Activated CD4-positive, alpha-beta T cell treated with anti-CD3 and anti-CD28 coated beads, Interleukin-2, amount 10 ng/mL, durations not matched to agents 24 days and 14 days (primary cell): ENCODE results near the gene GDF11. TPM values are rescaled to one million over a fixed set of nuclear protein-coding genes. Genes with fewer than 3 reads are reported as not detected.
A peak's percentile ranks its signal among the peaks of the same experiment; 100 is the strongest.

Source experiments
- DNase-seq: peaks from one replicate; pipeline ENCODE4 v3.0.0; 2022
- H3K27ac Mint-ChIP-seq: one replicate; pipeline ENCODE4 v1.8.0; 2022; ENCODE audit warnings: mild to moderate bottlenecking, mixed read lengths
- H3K27me3 Mint-ChIP-seq: one replicate; pipeline ENCODE4 v1.8.0; 2022; ENCODE audit warnings: mixed read lengths
- H3K36me3 Mint-ChIP-seq: one replicate; pipeline ENCODE4 v1.8.0; 2022; ENCODE audit warnings: low read depth, mild to moderate bottlenecking, mixed read lengths
- H3K4me1 Mint-ChIP-seq: one replicate; pipeline ENCODE4 v1.8.0; 2021; ENCODE audit warnings: mixed read lengths
- H3K4me3 Mint-ChIP-seq: one replicate; pipeline ENCODE4 v1.8.0; 2022; ENCODE audit warnings: mild to moderate bottlenecking, moderate library complexity, mixed read lengths
- H3K9me3 Mint-ChIP-seq: one replicate; pipeline ENCODE4 v1.8.0; 2021; ENCODE audit warnings: mixed read lengths
- intact Hi-C: fragments of 100-400 bp; cut with micrococcal nuclease; formaldehyde crosslinking; loops from one replicate; pipeline ENCODE4 v1.15.1; 2023
- total RNA-seq: library from RNA; stranded (reverse); gene quantifications from 2 replicates; pipeline ENCODE4 v1.2.3, GENCODE V29; 2022

GDF11 gene
- total RNA-seq, 1 donor from 2014 or later: 14.3 TPM

- DNase-seq: no peak
- Mint-ChIP-seq H3K27ac (no peak overlapping the region), H3K4me3 (no peak overlapping the region), H3K4me1 (peaks cover 8% of the 10 kb centered on the region), H3K27me3 (no peaks in the 10 kb centered on the region), H3K36me3 (peaks cover 60% of the 10 kb centered on the region), H3K9me3 (no peaks in the 10 kb centered on the region)
- intact Hi-C loops: no loop called here
These were observed 53.0 kb downstream of the GDF11 start for GRCh38 chr12:55795950-55796349.

GRCh38 chr12:55797068-55797467 lies 54.1 kb downstream of the GDF11 start:
- H3K4me1 Mint-ChIP-seq: peaks cover 8% of the 10 kb centered on the region
- H3K9me3 Mint-ChIP-seq: no peaks in the 10 kb centered on the region
- no peak overlapping the region for H3K4me3 Mint-ChIP-seq
- no peaks in the 10 kb centered on the region for H3K27me3 Mint-ChIP-seq
- peak overlapping the region; percentile 26 for H3K27ac Mint-ChIP-seq
- peaks cover 56% of the 10 kb centered on the region for H3K36me3 Mint-ChIP-seq
- peak; percentile 73 for DNase-seq
- intact Hi-C loops: loop anchor here (1.0 kb wide), 1 partner anchor 59 kb away; no protein-coding TSS in a partner anchor

- peaks cover 56% of the 10 kb centered on the region for H3K36me3 Mint-ChIP-seq
- H3K27ac Mint-ChIP-seq: no peak overlapping the region
- H3K4me3 Mint-ChIP-seq: no peak overlapping the region
- DNase-seq: no peak
- H3K27me3 Mint-ChIP-seq: no peaks in the 10 kb centered on the region
- intact Hi-C loops: loop anchor here (1.0 kb wide), 1 partner anchor 59 kb away; no protein-coding TSS in a partner anchor
- peaks cover 8% of the 10 kb centered on the region for H3K4me1 Mint-ChIP-seq
- H3K9me3 Mint-ChIP-seq: no peaks in the 10 kb centered on the region
These were observed 54.6 kb downstream of the GDF11 start for GRCh38 chr12:55797550-55797949.

Other genes with a start within 250 kb of the GDF11 start
- gene OR6C4, start 193.5 kb upstream of the GDF11 start, total RNA-seq: not detected in 2 replicates
- not detected in 2 replicates for gene OR2AP1, start 170.7 kb upstream of the GDF11 start, total RNA-seq
- not detected in 2 replicates for gene OR10P1, start 106.2 kb upstream of the GDF11 start, total RNA-seq
- 0.65 and 1.5 TPM in 2 replicates for gene ITGA7, start 35.2 kb upstream of the GDF11 start, total RNA-seq
- 62.7 and 64.8 TPM in 2 replicates for gene BLOC1S1, start 27.1 kb upstream of the GDF11 start, total RNA-seq
- gene RDH5, start 22.7 kb upstream of the GDF11 start, total RNA-seq: 7.1 and 8.4 TPM in 2 replicates
- 190 and 196 TPM in 2 replicates for gene CD63, start 14.1 kb upstream of the GDF11 start, total RNA-seq
- gene SARNP, start 74.6 kb downstream of the GDF11 start, total RNA-seq: 76.6 and 81.6 TPM in 2 replicates
- gene ORMDL2, start 74.9 kb downstream of the GDF11 start, total RNA-seq: 49.8 and 55.8 TPM in 2 replicates
- gene DNAJC14, start 86.5 kb downstream of the GDF11 start, total RNA-seq: 39.8 and 42.0 TPM in 2 replicates
- not detected in 2 replicates for gene MMP19, start 99.8 kb downstream of the GDF11 start, total RNA-seq
- 34.8 and 35.6 TPM in 2 replicates for gene PYM1, start 184.8 kb downstream of the GDF11 start, total RNA-seq
- 355 and 365 TPM in 2 replicates for gene DGKA, start 188.0 kb downstream of the GDF11 start, total RNA-seq
- not detected in 2 replicates for gene PMEL, start 222.9 kb downstream of the GDF11 start, total RNA-seq
- 108 and 110 TPM in 2 replicates for gene CDK2, start 223.7 kb downstream of the GDF11 start, total RNA-seq
- 39.0 and 40.2 TPM in 2 replicates for gene RAB5B, start 231.0 kb downstream of the GDF11 start, total RNA-seq